ENCODE measurements around the gene PHLPP1. TPM values are rescaled to one million over a fixed set of nuclear protein-coding genes. Genes with fewer than 3 reads are reported as not detected.

PHLPP1 gene
- polyA plus RNA-seq, 2 of the 4 experiments (the other 2 are of a cell fraction) = 6.5 to 12.1 TPM

- Histone ChIP-seq H3K4me2 (no peak overlapping the region), H3K9me3 (peaks cover 5% of the 10 kb centered on the region; the same call in 1 of the 3 replicates), H3K4me1 (peaks cover 40% of the 10 kb centered on the region), H3K27ac (no peak overlapping the region; a peak in 1 of 6 replicates), H3K4me3 (no peak overlapping the region)
- no peak for TF ChIP-seq MAZ (IDR thresholded peaks at IDR 0.05; ENCODE audit: borderline replicate concordance, low read depth, low read length)
- no peak for TF ChIP-seq ESRRA (IDR thresholded peaks at IDR 0.05; ENCODE audit: borderline replicate concordance, low read length)
- no peak for TF ChIP-seq HES2 (IDR thresholded peaks at IDR 0.05)
- TF ChIP-seq CHD2 (IDR thresholded peaks at IDR 0.05; ENCODE audit: low read length, partially characterized antibody) = no peak
- TF ChIP-seq BCL3 (IDR thresholded peaks at IDR 0.05) = no peak
- TF ChIP-seq REST (IDR thresholded peaks at IDR 0.05) = no peak
- FAIRE-seq (no peak), ATAC-seq (no peak), DNase-seq (ENCODE audit: low read depth in 1 of 2, low spot score in 1 of 2) (no peak)
- ChIA-PET POLR2A (no interaction called here), CTCF (no interaction called here)
- WGBS (ENCODE audit: missing lambda C conversion rate) = 78% methylated on average over 3 of the region's 3 CpGs
Observed at GRCh38 chr18:62935994-62936393, 220.7 kb downstream of the PHLPP1 start.

GRCh38 chr18:62937065-62937464, 221.7 kb downstream of the PHLPP1 start:
- DNase-seq (ENCODE audit: low read depth in 1 of 2, low spot score in 1 of 2) (peak in 1 of 2 experiments; percentile 20), ATAC-seq (peak in 1 of 2 experiments; percentile 55; a peak in 2 of 6 replicates), FAIRE-seq (no peak)
- Histone ChIP-seq H3K4me2 (peak overlapping the region; percentile 46), H3K4me3 (no peak overlapping the region), H3K4me1 (peaks cover 40% of the 10 kb centered on the region), H3K27ac (peak overlapping the region; percentile 23 to 35; a peak in 3 of 6 replicates), H3K9me3 (peaks cover 2% of the 10 kb centered on the region; the same call in 1 of the 3 replicates)
- ChIA-PET POLR2A (no interaction called here), CTCF (interaction anchor here (1.0 kb wide), 1 partner anchor 12 kb away, joined by 3 read pairs; no protein-coding TSS in a partner anchor)
- TF ChIP-seq SMC3 (IDR thresholded peaks at IDR 0.05) (no peak), JUNB (IDR thresholded peaks at IDR 0.05) (no peak), ZC3H11A (IDR thresholded peaks at IDR 0.05) (no peak), RCOR1 (IDR thresholded peaks at IDR 0.05; ENCODE audit: low read depth, low read length) (no peak), BCL3 (IDR thresholded peaks at IDR 0.05) (no peak), MAFK (IDR thresholded peaks at IDR 0.05; ENCODE audit: partially characterized antibody) (no peak), USF2 (IDR thresholded peaks at IDR 0.05) (no peak), CHD2 (IDR thresholded peaks at IDR 0.05; ENCODE audit: low read length, partially characterized antibody) (no peak), MYC (IDR thresholded peaks at IDR 0.05; ENCODE audit: borderline replicate concordance, low read length) (no peak), ATOH8 (CRISPR knock-in tag; IDR thresholded peaks at IDR 0.05; ENCODE audit: low read depth) (no peak), EHF (CRISPR knock-in tag; IDR thresholded peaks at IDR 0.05) (no peak), CEBPB (IDR thresholded peaks at IDR 0.05) (no peak), HOXA7 (CRISPR knock-in tag; IDR thresholded peaks at IDR 0.05) (no peak), BHLHE40 (IDR thresholded peaks at IDR 0.05; ENCODE audit: low read depth, low read length) (no peak), MAZ (IDR thresholded peaks at IDR 0.05; ENCODE audit: borderline replicate concordance, low read depth, low read length) (no peak), KDM1A (IDR thresholded peaks at IDR 0.05; ENCODE audit: low read depth) (no peak), RAD21 (conservative IDR thresholded peaks at IDR 0.05 in 1 of 2, IDR thresholded peaks at IDR 0.05 in 1 of 2) (no peak), HEYL (CRISPR knock-in tag; IDR thresholded peaks at IDR 0.05) (no peak), NFE2L2 (conservative IDR thresholded peaks at IDR 0.05; ENCODE audit: low read length) (no peak)
- WGBS (ENCODE audit: missing lambda C conversion rate) = 69% methylated on average over 2 of the region's 2 CpGs
